Liver (tissue), 3 donors: ENCODE results near the gene PHETA1.

Experiments used
- FOXA1 ChIP-seq: IDR thresholded peaks from 2 replicates; pipeline ENCODE4 v1.6.1; 2016; ENCODE audit warnings: antibody characterized with exemption
- GABPA ChIP-seq, 2 donors: IDR thresholded peaks in 1 of 2; conservative IDR thresholded peaks in 1 of 2; 2 replicates each; pipeline ENCODE4 v1.6.1; 2016; ENCODE audit warnings: antibody characterized with exemption in 2 of 2, mild to moderate bottlenecking in 1 of 2, moderate library complexity in 1 of 2
- YY1 ChIP-seq: IDR thresholded peaks from 2 replicates; pipeline ENCODE4 v1.6.1; 2016; ENCODE audit warnings: antibody characterized with exemption, mild to moderate bottlenecking
- TF ChIP-seq, protein P1 (sequence below): fragments of 150-350 bp; IDR thresholded peaks from 2 replicates; pipeline ENCODE4 v1.5.1; 2017; ENCODE audit warnings: improper control_type of control experiment, low read depth, low read length; ENCODE audit not compliant: missing input control
- TF ChIP-seq, protein P2 (sequence below): IDR thresholded peaks from 2 replicates; pipeline ENCODE4 v1.6.1; 2016; ENCODE audit warnings: antibody characterized with exemption, mild to moderate bottlenecking
- donor health status: healthy.
- donor health status: healthy.

DNA sequence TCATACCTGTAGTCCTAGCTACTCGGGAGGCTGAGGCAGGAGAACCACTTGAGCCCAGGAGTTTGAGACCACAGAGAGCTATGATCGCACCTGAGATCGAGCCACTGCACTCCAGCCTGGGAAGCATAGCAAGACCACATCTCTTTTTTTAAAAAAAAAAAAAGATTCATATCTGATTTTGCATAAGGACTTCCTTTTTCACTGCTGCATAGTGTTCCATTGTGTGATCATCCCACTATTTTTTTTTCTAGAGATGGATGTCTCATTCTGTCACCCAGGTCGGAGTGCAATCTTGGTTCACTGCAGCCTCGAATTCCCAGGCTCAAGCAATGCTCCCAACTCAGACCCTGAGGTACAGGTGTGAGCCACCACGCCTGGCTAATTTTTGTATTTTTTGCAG is 50.4 kb downstream of the PHETA1 start:
- TF ChIP-seq, protein P1, sequence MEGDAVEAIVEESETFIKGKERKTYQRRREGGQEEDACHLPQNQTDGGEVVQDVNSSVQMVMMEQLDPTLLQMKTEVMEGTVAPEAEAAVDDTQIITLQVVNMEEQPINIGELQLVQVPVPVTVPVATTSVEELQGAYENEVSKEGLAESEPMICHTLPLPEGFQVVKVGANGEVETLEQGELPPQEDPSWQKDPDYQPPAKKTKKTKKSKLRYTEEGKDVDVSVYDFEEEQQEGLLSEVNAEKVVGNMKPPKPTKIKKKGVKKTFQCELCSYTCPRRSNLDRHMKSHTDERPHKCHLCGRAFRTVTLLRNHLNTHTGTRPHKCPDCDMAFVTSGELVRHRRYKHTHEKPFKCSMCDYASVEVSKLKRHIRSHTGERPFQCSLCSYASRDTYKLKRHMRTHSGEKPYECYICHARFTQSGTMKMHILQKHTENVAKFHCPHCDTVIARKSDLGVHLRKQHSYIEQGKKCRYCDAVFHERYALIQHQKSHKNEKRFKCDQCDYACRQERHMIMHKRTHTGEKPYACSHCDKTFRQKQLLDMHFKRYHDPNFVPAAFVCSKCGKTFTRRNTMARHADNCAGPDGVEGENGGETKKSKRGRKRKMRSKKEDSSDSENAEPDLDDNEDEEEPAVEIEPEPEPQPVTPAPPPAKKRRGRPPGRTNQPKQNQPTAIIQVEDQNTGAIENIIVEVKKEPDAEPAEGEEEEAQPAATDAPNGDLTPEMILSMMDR, result no peak
- no peak for TF ChIP-seq YY1
- no peak for TF ChIP-seq GABPA (IDR thresholded peaks at IDR 0.05 in 1 of 2, conservative IDR thresholded peaks at IDR 0.05 in 1 of 2)
- no peak for TF ChIP-seq FOXA1
- TF ChIP-seq, protein P2, sequence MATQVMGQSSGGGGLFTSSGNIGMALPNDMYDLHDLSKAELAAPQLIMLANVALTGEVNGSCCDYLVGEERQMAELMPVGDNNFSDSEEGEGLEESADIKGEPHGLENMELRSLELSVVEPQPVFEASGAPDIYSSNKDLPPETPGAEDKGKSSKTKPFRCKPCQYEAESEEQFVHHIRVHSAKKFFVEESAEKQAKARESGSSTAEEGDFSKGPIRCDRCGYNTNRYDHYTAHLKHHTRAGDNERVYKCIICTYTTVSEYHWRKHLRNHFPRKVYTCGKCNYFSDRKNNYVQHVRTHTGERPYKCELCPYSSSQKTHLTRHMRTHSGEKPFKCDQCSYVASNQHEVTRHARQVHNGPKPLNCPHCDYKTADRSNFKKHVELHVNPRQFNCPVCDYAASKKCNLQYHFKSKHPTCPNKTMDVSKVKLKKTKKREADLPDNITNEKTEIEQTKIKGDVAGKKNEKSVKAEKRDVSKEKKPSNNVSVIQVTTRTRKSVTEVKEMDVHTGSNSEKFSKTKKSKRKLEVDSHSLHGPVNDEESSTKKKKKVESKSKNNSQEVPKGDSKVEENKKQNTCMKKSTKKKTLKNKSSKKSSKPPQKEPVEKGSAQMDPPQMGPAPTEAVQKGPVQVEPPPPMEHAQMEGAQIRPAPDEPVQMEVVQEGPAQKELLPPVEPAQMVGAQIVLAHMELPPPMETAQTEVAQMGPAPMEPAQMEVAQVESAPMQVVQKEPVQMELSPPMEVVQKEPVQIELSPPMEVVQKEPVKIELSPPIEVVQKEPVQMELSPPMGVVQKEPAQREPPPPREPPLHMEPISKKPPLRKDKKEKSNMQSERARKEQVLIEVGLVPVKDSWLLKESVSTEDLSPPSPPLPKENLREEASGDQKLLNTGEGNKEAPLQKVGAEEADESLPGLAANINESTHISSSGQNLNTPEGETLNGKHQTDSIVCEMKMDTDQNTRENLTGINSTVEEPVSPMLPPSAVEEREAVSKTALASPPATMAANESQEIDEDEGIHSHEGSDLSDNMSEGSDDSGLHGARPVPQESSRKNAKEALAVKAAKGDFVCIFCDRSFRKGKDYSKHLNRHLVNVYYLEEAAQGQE, result no peak
